ENCODE measurements around the gene TEX35.

TEX35 gene

GRCh38 chr1:178496410-178497135 is 16.3 kb upstream of the TEX35 start, which contains the start of gene CLEC20A:
TSS of gene CLEC20A (minus strand) at chr1:178496964. CDS start at chr1:178496939, 25 bp downstream.
- TF ChIP-seq, protein P1, sequence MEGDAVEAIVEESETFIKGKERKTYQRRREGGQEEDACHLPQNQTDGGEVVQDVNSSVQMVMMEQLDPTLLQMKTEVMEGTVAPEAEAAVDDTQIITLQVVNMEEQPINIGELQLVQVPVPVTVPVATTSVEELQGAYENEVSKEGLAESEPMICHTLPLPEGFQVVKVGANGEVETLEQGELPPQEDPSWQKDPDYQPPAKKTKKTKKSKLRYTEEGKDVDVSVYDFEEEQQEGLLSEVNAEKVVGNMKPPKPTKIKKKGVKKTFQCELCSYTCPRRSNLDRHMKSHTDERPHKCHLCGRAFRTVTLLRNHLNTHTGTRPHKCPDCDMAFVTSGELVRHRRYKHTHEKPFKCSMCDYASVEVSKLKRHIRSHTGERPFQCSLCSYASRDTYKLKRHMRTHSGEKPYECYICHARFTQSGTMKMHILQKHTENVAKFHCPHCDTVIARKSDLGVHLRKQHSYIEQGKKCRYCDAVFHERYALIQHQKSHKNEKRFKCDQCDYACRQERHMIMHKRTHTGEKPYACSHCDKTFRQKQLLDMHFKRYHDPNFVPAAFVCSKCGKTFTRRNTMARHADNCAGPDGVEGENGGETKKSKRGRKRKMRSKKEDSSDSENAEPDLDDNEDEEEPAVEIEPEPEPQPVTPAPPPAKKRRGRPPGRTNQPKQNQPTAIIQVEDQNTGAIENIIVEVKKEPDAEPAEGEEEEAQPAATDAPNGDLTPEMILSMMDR (IDR thresholded peaks at IDR 0.05; ENCODE audit: low read depth, low read length) = no peak
- H3K4me3 ChIP-seq (replicated peaks in 1 of 2; ENCODE audit: low read depth in 2 of 2, low read length in 2 of 2) = no peak within 1 kb of the TSS
- DNase-seq (ENCODE audit: low read depth in 2 of 2) = no peak

GRCh38 chr1:178497903-178498478 is 14.9 kb upstream of the TEX35 start:
- H3K4me3 ChIP-seq (replicated peaks in 1 of 2; ENCODE audit: low read depth in 2 of 2, low read length in 2 of 2) = no peak overlapping the region
- no peak for DNase-seq (ENCODE audit: low read depth in 2 of 2)
- TF ChIP-seq, protein P1 (IDR thresholded peaks at IDR 0.05; ENCODE audit: low read depth, low read length) = no peak

- TF ChIP-seq, protein P1 (IDR thresholded peaks at IDR 0.05; ENCODE audit: low read depth, low read length) = no peak
- no peak overlapping the region for H3K4me3 ChIP-seq (replicated peaks in 1 of 2; ENCODE audit: low read depth in 2 of 2, low read length in 2 of 2)
- DNase-seq (ENCODE audit: low read depth in 2 of 2) = no peak
These were observed 13.8 kb upstream of the TEX35 start for GRCh38 chr1:178498896-178499675.

DNA sequence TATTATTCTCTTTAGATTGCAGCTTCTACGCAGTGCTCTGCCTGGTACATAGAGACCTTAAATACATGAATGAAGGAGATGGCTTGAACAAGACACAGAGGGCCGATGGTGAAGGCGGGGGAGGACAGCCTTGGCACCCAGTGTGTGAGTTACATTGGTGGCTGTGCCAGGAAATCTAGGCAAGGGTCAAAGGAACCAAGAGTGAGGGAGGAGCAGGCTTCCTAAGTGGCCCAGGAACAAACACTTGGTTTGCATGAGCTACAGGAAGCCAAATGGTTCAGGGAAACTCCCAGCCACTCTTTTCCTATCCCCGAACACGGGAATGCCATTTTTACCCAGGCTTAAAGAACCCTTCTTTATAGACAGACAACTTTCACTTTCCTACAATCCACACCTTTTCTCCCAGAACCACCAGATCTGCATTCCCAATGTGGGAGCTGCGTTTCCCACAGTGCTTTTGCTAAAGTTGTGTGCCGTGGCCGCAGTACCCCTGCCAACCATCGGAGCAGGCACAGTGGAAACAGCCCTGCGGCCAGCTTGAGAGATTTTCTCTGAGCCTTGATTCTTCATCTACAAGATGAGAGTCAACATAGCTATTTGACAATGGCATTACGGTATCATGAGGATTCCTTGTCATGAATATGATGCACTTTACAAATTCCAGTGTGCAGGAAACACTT is 12.7 kb upstream of the TEX35 start:
- no peak overlapping the region for H3K4me3 ChIP-seq (replicated peaks in 1 of 2; ENCODE audit: low read depth in 2 of 2, low read length in 2 of 2)
- DNase-seq (ENCODE audit: low read depth in 2 of 2) = no peak
- TF ChIP-seq, protein P1 (IDR thresholded peaks at IDR 0.05; ENCODE audit: low read depth, low read length) = peak; percentile 35

- no peak overlapping the region for H3K4me3 ChIP-seq (replicated peaks in 1 of 2; ENCODE audit: low read depth in 2 of 2, low read length in 2 of 2)
- TF ChIP-seq, protein P1 (IDR thresholded peaks at IDR 0.05; ENCODE audit: low read depth, low read length) = no peak
- no peak for DNase-seq (ENCODE audit: low read depth in 2 of 2)
These were observed 11.9 kb upstream of the TEX35 start for GRCh38 chr1:178500936-178501554.

- peak; percentile 77 to 78 for DNase-seq (ENCODE audit: low read depth in 2 of 2)
- H3K4me3 ChIP-seq (replicated peaks in 1 of 2; ENCODE audit: low read depth in 2 of 2, low read length in 2 of 2) = no peak overlapping the region
- TF ChIP-seq, protein P1 (IDR thresholded peaks at IDR 0.05; ENCODE audit: low read depth, low read length) = peak; percentile 99
These were observed 11.1 kb upstream of the TEX35 start for GRCh38 chr1:178501705-178502329.

Data from cardiac fibroblast (primary cell).